Retinal pigment epithelial cell (primary cell): ENCODE results near the gene RANBP6.
A peak's percentile ranks its signal among the peaks of the same experiment; 100 is the strongest.
"Not testable (repeated sequence)": the region's sequence is repeated elsewhere in the genome, so short reads cannot be mapped to it uniquely, and the experiment has no call there.

ENCODE experiments used
- DNase-seq: peaks from one replicate; pipeline ENCODE4 v3.0.0-alpha.2; 2010; ENCODE audit warnings: low read depth
- H3K4me3 ChIP-seq: 2 replicates; pipeline ENCODE4 v1.5.1; 2011; ENCODE audit warnings: mild to moderate bottlenecking, low read length, control low read depth, moderate library complexity
- CTCF ChIP-seq: conservative IDR thresholded peaks from 2 replicates; pipeline ENCODE4 v1.5.1; 2011; ENCODE audit warnings: low read depth, low read length, control low read depth, inconsistent platforms

Gene RANBP6

GRCh38 chr9:6029604-6030274, 14.3 kb upstream of the RANBP6 start:
- no peak for TF ChIP-seq CTCF
- DNase-seq, result no peak

GRCh38 chr9:6024035-6024554, 8.7 kb upstream of the RANBP6 start:
- TF ChIP-seq CTCF, result peak; percentile 60
- DNase-seq, result no peak
- H3K4me3 ChIP-seq, result no peak overlapping the region

More at GRCh38 chr9:6029604-6030274, 14.3 kb upstream of the RANBP6 start:
- H3K4me3 ChIP-seq, result no peak overlapping the region

- not testable (repeated sequence) for H3K4me3 ChIP-seq, DNase-seq
Observed at GRCh38 chr9:6016975-6017374, 1.6 kb upstream of the RANBP6 start.

- DNase-seq, result peak; percentile 43
- peak overlapping the region; percentile 73 for H3K4me3 ChIP-seq
- no peak for TF ChIP-seq CTCF
Observed at GRCh38 chr9:6014670-6015270, 654 bp downstream of the RANBP6 start.

- peak; percentile 98 for DNase-seq
- peak overlapping the region; percentile 77 for H3K4me3 ChIP-seq
- TF ChIP-seq CTCF, result no peak
Observed at GRCh38 chr9:6008169-6008979, 7.0 kb downstream of the RANBP6 start.

GRCh38 chr9:6007770-6008168, 7.7 kb downstream of the RANBP6 start:
- TF ChIP-seq CTCF, result no peak
- peak overlapping the region; percentile 77 for H3K4me3 ChIP-seq
- no peak for DNase-seq

- no peak for TF ChIP-seq CTCF
- peak; percentile 52 for DNase-seq
Observed at GRCh38 chr9:6007058-6007769, 8.2 kb downstream of the RANBP6 start.

More at GRCh38 chr9:6007058-6007769, 8.2 kb downstream of the RANBP6 start:
- H3K4me3 ChIP-seq, result peak overlapping the region; percentile 77
